DMS53 treated with DMSO at 0.1 percent for 48 hours (cell line): ENCODE data around the gene IZUMO1R.
"Not testable (repeated sequence)": the region's sequence is repeated elsewhere in the genome, so short reads cannot be mapped to it uniquely, and the experiment has no call there.

Experiments used
- DNase-seq: peaks from one replicate; lab custom pipeline; 2025; ENCODE audit not compliant: unreplicated experiment; lab: John Stamatoyannopoulos, UW

The IZUMO1R gene

GRCh38 chr11:94325681-94326080 lies 21.3 kb downstream of the IZUMO1R start:
- DNase-seq = peak; percentile 43

GRCh38 chr11:94326947-94327346 lies 22.6 kb downstream of the IZUMO1R start:
- DNase-seq = no peak

GRCh38 chr11:94328587-94329080 lies 24.3 kb downstream of the IZUMO1R start:
- DNase-seq = no peak

- DNase-seq = no peak
Observed at GRCh38 chr11:94329501-94329900, 25.1 kb downstream of the IZUMO1R start.

GRCh38 chr11:94330789-94331188 lies 26.4 kb downstream of the IZUMO1R start:
- DNase-seq = no peak

GRCh38 chr11:94332814-94333213 lies 28.4 kb downstream of the IZUMO1R start:
- DNase-seq = no peak

- DNase-seq = no peak
Observed at GRCh38 chr11:94336033-94336432, 31.7 kb downstream of the IZUMO1R start.

- DNase-seq = no peak
Observed at GRCh38 chr11:94338651-94339050, 34.3 kb downstream of the IZUMO1R start.

- no peak for DNase-seq
Observed at GRCh38 chr11:94342250-94342649, 37.9 kb downstream of the IZUMO1R start.

- no peak for DNase-seq
Observed at GRCh38 chr11:94343495-94343894, 39.1 kb downstream of the IZUMO1R start.

- DNase-seq = not testable (repeated sequence)
Observed at GRCh38 chr11:94346311-94346710, 41.9 kb downstream of the IZUMO1R start.

GRCh38 chr11:94350850-94351563 lies 46.6 kb downstream of the IZUMO1R start:
- DNase-seq = not testable (repeated sequence)
